ENCODE results near the gene SFT2D3. TPM values are rescaled to one million over a fixed set of nuclear protein-coding genes. Genes with fewer than 3 reads are reported as not detected.

The SFT2D3 gene
- total RNA-seq, 1 donor from 2014 or later: 4.9 TPM

DNA sequence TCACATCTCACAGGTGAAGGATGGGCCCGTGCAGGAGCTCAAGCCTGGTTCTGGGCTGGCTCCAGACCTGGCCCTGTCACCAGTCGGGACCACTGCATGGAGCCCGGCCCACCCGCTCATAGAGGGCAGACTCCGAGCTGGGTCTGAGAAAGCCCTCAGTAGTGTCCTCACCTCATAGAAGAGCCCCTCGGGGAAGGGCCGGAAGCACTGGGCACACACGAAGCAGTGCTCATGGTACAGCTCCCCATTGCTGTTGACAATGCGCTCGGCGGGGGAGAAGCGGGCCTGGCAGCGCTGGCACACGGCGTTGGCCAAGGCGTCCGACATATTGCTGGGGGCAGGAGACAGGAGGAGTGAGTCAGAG is 44.1 kb upstream of the SFT2D3 start:
- peaks cover 9% of the 10 kb centered on the region for H3K27me3 Mint-ChIP-seq (ENCODE audit: unreplicated experiment)
- no peak overlapping the region for H3K27ac Mint-ChIP-seq (ENCODE audit: unreplicated experiment)
- no peak overlapping the region for H3K4me3 Mint-ChIP-seq (ENCODE audit: unreplicated experiment)
- no peak for DNase-seq (ENCODE audit: low spot score)
- H3K9me3 Mint-ChIP-seq (ENCODE audit: unreplicated experiment): no peaks in the 10 kb centered on the region
- no peaks in the 10 kb centered on the region for H3K36me3 Mint-ChIP-seq (ENCODE audit: low read depth, unreplicated experiment)
- peaks cover 3% of the 10 kb centered on the region for H3K4me1 Mint-ChIP-seq (ENCODE audit: unreplicated experiment)
- TF ChIP-seq CTCF (IDR thresholded peaks at IDR 0.05; ENCODE audit: unreplicated experiment): no peak

DNA sequence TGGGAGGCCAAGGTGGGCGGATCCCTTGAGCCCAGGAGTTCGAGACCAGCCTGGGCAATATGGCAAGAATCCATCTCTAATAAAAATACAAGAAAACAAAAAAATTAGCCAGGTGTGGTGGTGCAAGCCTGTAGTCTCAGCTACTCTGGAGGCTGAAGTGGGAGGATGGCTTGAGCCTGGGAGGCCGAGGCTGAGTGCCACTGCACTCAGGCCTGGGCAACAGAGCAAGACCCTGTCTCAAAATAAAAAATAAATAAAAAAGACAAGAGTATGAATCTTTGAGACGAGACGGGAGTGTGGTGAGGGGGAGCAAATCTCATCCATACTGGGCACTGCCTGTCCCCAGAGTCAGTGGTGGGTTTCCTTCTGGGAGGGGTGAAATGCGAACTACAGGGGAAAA is 43.2 kb upstream of the SFT2D3 start:
- Mint-ChIP-seq H3K36me3 (ENCODE audit: low read depth, unreplicated experiment) (no peaks in the 10 kb centered on the region), H3K4me3 (ENCODE audit: unreplicated experiment) (no peak overlapping the region), H3K27me3 (ENCODE audit: unreplicated experiment) (peaks cover 7% of the 10 kb centered on the region), H3K4me1 (ENCODE audit: unreplicated experiment) (no peaks in the 10 kb centered on the region), H3K27ac (ENCODE audit: unreplicated experiment) (no peak overlapping the region), H3K9me3 (ENCODE audit: unreplicated experiment) (no peaks in the 10 kb centered on the region)
- TF ChIP-seq CTCF (IDR thresholded peaks at IDR 0.05; ENCODE audit: unreplicated experiment): no peak
- DNase-seq (ENCODE audit: low spot score): no peak

GRCh38 chr2:127658641-127659407 is 42.5 kb upstream of the SFT2D3 start:
- no peak for DNase-seq (ENCODE audit: low spot score)
- Mint-ChIP-seq H3K27me3 (ENCODE audit: unreplicated experiment) (peaks cover 7% of the 10 kb centered on the region), H3K27ac (ENCODE audit: unreplicated experiment) (no peak overlapping the region), H3K4me3 (ENCODE audit: unreplicated experiment) (no peak overlapping the region), H3K9me3 (ENCODE audit: unreplicated experiment) (no peaks in the 10 kb centered on the region), H3K36me3 (ENCODE audit: low read depth, unreplicated experiment) (no peaks in the 10 kb centered on the region), H3K4me1 (ENCODE audit: unreplicated experiment) (peaks cover 3% of the 10 kb centered on the region)
- no peak for TF ChIP-seq CTCF (IDR thresholded peaks at IDR 0.05; ENCODE audit: unreplicated experiment)

GRCh38 chr2:127659408-127660290 is 41.6 kb upstream of the SFT2D3 start:
- H3K27ac Mint-ChIP-seq (ENCODE audit: unreplicated experiment): peak overlapping the region; percentile 24
- H3K9me3 Mint-ChIP-seq (ENCODE audit: unreplicated experiment): no peaks in the 10 kb centered on the region
- H3K4me3 Mint-ChIP-seq (ENCODE audit: unreplicated experiment): no peak overlapping the region
- H3K36me3 Mint-ChIP-seq (ENCODE audit: low read depth, unreplicated experiment): no peaks in the 10 kb centered on the region
- no peak for DNase-seq (ENCODE audit: low spot score)
- H3K27me3 Mint-ChIP-seq (ENCODE audit: unreplicated experiment): peaks cover 5% of the 10 kb centered on the region
- H3K4me1 Mint-ChIP-seq (ENCODE audit: unreplicated experiment): peaks cover 4% of the 10 kb centered on the region
- no peak for TF ChIP-seq CTCF (IDR thresholded peaks at IDR 0.05; ENCODE audit: unreplicated experiment)

- no peak for TF ChIP-seq CTCF (IDR thresholded peaks at IDR 0.05; ENCODE audit: unreplicated experiment)
- H3K27me3 Mint-ChIP-seq (ENCODE audit: unreplicated experiment): peaks cover 5% of the 10 kb centered on the region
- DNase-seq (ENCODE audit: low spot score): no peak
- no peak overlapping the region for H3K4me3 Mint-ChIP-seq (ENCODE audit: unreplicated experiment)
- peaks cover 4% of the 10 kb centered on the region for H3K4me1 Mint-ChIP-seq (ENCODE audit: unreplicated experiment)
- no peak overlapping the region for H3K27ac Mint-ChIP-seq (ENCODE audit: unreplicated experiment)
- no peaks in the 10 kb centered on the region for H3K9me3 Mint-ChIP-seq (ENCODE audit: unreplicated experiment)
- no peaks in the 10 kb centered on the region for H3K36me3 Mint-ChIP-seq (ENCODE audit: low read depth, unreplicated experiment)
These were observed 41.1 kb upstream of the SFT2D3 start for GRCh38 chr2:127660291-127660578.

Data from endothelial cell (in vitro differentiated cells).